ENCODE data around the gene EXOC1.
"Not testable (repeated sequence)": the region's sequence is repeated elsewhere in the genome, so short reads cannot be mapped to it uniquely, and the experiment has no call there.

The EXOC1 gene

GRCh38 chr4:55907469-55907868, 54.0 kb downstream of the EXOC1 start:
- no peak for FAIRE-seq

DNA sequence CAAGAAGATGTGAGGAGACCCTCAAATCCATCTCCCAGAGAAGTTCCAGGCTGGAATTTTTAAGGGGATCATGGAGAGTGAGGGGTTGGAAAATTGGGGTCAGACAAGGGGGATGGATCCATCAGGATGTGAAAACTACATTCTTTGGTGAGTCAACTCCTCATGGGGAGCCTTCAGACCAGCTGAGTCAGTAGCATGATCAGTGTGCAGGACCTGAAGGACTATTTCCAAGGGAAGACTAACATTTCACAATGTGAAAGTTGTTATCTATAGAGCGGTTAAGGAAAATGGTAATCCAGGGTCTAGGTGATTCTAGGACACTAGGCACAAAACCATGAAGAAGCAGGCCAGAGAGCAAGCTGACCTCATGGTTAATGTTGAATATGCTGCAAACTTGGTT, 56.7 kb downstream of the EXOC1 start:
- FAIRE-seq, result no peak

- no peak for FAIRE-seq
Observed at GRCh38 chr4:55912249-55912648, 58.8 kb downstream of the EXOC1 start.

GRCh38 chr4:55920571-55920970, 67.1 kb downstream of the EXOC1 start:
- no peak for FAIRE-seq

DNA sequence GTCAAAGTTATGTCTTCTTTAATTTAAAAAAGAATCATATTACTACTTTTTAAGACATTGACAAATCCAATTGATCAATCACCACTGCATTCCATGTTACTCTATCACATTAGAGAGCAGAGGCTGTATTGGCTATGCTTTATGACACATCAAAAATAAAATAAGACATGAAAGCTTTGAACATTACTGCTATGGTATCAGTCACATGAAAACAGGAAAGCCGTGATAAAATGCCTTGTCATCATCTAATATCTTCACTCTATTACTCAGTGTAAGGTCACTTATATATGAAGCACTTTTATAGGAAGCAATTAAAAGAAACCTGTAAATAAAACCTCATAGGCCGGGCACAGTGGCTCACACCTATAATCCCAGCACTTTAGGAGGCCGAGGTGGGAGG, 67.6 kb downstream of the EXOC1 start:
- no peak for FAIRE-seq

DNA sequence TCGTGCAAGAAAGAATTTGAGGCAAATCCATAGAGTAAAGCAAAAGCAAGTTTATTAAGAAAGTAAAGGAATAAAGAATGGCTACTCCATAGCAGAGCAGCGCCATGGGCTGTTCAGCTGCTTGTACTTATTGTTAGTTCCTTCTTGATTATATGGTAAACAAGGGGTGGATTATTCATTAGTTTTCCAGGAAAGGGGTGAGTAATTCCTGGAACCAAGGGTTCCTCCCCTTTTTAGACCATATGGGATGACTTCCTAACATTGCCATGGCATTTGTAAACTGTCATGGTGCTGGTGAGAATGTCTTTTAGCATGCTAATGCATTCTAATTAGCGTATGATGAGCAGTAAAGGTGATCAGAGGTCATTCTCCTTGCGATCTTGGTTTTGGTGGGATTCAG, 71.8 kb downstream of the EXOC1 start:
- no peak for FAIRE-seq

DNA sequence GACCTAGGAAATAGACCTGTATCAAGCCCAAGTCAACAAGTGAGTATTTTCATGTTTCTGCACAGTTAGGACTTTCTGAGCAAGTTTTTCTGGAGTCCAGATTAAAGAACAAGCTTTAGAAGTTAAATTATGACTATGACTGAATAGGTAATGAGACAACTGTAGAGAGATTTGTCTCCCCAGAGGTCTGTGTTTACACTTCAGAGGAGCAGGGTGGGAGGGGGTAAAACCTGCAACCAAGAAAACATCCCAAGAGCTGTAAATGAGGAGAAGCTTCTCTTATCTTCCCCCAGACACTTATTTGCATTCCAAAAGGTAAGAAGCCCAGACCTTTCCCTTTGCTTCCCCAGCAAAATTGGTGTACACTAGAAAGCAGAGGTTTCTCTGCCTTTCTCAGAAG, 73.2 kb downstream of the EXOC1 start:
- no peak for FAIRE-seq

GRCh38 chr4:55927803-55928437, 74.5 kb downstream of the EXOC1 start:
- no peak for FAIRE-seq

- no peak for FAIRE-seq
Observed at GRCh38 chr4:55928846-55929245, 75.4 kb downstream of the EXOC1 start.

- FAIRE-seq, result no peak
Observed at GRCh38 chr4:55931043-55931442, 77.6 kb downstream of the EXOC1 start.

DNA sequence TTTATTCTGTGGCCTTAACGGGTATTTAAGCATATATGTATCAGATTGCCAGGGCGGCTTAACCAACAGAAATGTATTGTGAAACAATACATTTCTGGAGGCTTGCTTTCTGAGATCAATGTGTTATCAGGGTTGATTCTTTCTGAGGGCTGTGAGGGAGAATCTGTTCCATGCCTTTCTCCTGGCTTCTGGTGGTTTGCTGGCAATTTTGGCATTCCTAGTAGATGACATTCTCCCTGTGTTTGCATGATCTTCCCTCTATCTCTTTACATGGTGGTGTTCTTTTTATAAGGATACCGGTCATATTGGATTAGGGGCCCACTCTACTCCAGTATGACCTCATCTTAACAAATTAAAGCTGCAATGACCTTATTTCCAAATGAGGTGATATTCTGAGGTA, 78.4 kb downstream of the EXOC1 start:
- FAIRE-seq, result no peak

- FAIRE-seq, result no peak
Observed at GRCh38 chr4:55932511-55932910, 79.1 kb downstream of the EXOC1 start.

DNA sequence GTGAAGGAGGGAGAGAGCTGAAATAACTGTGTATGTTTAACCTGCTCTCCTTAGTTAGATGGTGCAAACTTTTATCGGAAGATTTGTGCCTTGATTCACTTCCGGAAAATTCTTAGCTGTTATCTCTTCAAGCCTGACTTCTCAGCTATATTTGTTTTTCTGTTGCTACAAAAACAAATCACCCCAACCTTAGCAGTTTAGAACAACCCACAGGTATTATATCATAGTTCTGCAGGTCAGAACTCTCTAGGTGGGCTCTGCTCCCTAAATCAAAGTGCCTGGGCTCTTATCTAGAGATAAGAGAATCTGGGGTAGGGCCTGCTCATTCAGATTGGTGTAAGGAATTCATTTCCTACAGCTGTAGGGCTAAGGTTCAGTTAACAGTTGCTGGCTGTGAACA, 80.2 kb downstream of the EXOC1 start:
- no peak for FAIRE-seq

GRCh38 chr4:55935907-55936306, 82.5 kb downstream of the EXOC1 start:
- FAIRE-seq, result not testable (repeated sequence)

DNA sequence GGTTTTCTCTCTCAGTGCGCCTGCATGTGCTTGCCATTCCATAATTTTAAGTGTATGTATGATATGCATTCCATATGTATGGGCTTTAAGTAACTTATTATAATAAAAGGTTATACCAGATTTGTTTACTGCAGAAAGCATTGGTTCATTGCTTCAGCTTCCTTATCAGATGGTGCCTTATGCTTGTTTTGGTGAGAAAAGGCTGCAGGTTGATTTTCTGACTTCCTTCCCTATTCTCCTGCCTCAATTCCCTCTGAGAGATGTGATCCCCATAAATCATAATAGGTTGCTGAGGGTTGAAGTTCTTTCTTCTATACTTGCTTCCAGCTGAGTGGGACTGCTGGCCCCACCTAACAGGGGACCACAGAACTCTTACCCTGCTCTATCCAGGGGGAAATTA, 85.0 kb downstream of the EXOC1 start:
- no peak for FAIRE-seq

- no peak for FAIRE-seq
Observed at GRCh38 chr4:55939421-55939820, 86.0 kb downstream of the EXOC1 start.

GRCh38 chr4:55941881-55942396, 88.5 kb downstream of the EXOC1 start:
- FAIRE-seq, result no peak

DNA sequence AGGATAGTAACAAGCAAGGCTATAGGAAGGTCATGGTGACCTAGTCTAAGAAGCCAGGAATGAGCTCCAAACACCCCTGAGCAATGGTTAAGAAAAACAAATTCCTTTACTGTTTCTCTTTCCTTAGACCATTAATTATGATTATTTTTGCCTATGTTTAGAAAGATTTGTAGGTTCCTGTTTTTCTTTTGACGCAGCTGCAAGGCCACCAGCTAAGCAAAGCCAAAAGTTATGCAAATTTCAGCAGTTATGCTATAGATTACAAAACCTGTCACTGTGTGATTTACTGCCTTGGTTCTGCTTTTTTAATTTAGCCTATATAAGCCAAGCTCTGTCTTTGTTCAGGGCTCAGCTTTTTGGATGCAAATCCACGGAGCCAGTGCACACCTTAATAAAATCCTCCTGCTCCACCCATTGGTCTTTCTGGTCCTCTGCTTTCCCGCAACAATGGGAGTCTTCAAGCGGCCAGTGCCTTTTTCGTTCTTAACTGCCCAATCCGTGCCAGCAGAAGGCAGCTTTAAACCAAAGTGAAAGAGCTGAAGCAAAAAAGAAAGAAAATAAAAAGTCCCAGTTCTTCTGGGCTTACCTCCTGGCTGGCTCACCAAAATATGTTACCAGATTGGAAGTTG, 93.9 kb downstream of the EXOC1 start:
- FAIRE-seq, result no peak

DNA sequence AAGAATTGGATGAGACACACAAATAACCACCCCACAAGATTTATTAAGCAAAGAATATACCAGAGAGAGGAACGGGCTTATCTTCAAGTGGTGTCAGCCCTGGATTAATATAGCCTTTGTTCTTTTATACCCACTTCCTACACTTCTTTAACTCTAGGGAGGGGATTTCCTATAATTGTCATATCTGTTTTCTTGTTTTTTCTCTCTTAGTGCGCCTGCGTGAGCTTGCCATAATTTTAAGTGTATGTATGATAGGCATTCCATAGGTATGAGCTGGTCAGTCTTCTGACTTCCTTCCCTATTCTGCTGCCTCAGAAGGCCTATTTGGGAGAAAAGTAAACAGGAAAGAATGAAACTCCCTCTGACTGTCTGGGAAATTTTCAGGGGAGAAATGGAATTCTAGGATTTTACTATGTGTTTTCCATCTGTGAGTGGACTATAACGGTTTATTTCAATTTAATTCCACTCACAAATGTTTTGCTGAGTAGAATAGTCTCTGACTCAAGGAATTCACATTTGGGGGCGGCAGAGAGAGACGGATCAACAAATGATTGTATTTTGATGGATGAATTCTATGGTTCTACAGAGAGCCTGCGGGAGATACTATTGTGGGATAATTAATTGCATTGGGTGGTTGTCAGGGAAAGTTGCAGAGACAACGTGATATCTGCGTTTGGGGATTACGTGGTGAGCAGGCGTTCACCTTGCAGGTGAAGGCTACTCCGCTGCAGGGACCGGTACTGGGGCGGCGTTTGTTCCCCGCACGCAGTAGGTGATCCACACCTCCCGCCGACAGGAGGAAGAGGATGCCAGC, 94.7 kb downstream of the EXOC1 start:
- no peak for FAIRE-seq

DNA sequence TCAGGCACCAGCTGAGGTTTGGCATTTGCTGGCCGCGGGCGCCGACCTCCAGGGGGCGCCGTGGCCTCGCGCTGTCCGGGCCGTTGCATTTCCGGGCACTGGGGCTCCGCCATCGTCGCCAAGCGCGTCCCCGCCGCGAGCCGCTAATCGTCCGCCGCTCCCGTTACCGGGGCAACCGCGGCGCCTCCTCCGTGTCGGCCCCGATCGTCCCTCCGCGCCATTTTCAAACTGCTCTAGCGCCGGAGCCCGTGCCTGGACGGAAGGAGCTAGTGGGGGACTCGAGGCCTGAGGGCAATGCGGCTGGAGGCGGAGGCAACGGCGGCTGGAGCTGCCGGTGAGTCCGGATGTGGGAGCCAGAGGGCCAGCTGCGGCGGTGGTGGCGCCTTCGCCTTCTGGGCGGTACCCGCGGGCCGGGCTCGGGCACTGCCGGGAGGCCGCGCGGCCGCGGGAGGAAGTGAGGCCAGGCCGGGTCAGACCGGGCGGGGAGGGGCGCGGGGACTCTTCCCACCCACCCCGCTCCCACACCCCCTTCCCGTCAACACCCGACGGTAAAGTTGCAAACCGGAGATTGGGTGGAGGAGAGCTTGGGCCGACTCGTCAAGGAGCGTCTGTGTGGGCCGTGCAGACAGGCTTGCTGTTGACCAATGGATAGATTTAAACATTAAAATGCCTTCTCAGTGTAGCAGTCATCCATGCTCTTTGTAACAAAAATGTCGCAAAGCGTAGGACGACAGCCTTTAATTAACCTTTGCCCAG, 95.5 kb downstream of the EXOC1 start, which contains the start of gene CEP135:
Gene CEP135 (plus strand): TSS at position 220 of the 756 bp plus-strand sequence. CDS start 3,186 bp downstream, outside the sequence.
- no peak for FAIRE-seq

DNA sequence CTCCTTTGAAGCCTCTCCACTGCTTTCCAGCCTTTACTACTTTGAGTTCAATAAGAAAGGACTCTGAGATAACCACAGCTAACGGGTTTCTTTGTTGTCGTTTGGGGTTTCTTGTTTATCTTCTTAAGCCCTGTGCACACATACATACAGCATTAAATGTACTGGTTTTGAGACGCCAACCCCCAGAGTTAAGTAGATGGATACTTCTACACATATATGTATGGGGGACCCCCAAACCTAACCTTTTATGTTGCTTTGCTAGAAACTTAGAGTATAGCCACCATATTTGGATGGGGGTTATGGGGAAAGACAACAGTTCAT, 96.0 kb downstream of the EXOC1 start:
- no peak for FAIRE-seq

GRCh38 chr4:55951191-55951922, 97.9 kb downstream of the EXOC1 start:
- FAIRE-seq, result no peak

Data from colon (tissue), 2 donors.